ENCODE data around the gene SLC24A4.

The SLC24A4 gene

DNA sequence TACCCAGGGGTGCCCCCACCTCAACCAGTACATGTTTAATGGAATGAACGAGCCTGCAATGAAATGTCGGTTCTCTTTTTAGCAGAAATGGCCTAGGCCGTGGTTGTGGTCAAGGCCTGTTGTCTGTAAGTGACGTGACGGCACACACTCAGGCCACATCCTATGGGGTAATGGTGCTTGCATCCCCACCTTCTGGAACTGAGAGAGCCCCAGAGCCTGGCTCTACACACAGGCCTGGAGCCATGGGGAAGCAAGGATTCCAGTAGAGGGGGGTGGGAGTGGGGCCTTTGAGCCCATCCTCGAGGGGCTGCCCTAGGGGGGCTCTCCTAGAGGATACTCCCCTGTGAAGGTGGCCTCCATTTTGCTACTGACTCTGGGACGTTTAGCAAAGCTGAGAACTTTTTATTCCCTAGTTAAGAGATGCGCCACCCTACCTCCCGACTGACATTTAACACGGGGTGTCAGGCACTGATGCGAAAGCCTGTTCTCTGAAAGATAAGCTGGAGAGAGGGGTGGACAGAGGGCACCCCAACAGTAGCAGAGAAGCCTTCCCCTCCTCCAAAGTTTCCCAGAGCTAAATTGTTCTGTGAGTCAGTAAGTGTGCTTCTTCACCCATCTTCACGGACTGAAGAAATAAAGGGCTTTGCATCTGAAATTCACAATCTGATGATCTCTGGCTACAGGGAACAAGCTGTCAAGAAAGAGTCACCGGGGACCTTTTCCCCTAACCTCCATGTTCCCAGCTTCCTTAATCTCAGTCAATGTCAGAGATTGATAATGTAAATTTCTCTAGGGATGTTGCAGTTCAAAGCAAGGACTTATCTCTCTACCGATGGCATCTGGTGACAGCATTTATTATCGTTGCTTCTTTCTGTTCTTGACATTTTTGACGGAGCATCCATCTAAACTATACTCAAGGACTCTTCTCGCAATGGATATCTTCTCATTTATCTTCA lies 197.4 kb downstream of the SLC24A4 start:
- TF ChIP-seq CTCF (IDR thresholded peaks at IDR 0.05) = no peak
- Histone ChIP-seq H3K4me3 (no peak overlapping the region), H3K27ac (no peak overlapping the region)
- no peak for DNase-seq (ENCODE audit: low spot score)

- TF ChIP-seq CTCF (IDR thresholded peaks at IDR 0.05) = no peak
- DNase-seq (ENCODE audit: low spot score) = no peak
- Histone ChIP-seq H3K4me3 (no peak overlapping the region), H3K27ac (no peak overlapping the region)
Observed at GRCh38 chr14:92521058-92521415, 198.1 kb downstream of the SLC24A4 start.

GRCh38 chr14:92523752-92524151 lies 200.8 kb downstream of the SLC24A4 start:
- Histone ChIP-seq H3K27ac (no peak overlapping the region), H3K4me3 (no peak overlapping the region)
- DNase-seq (ENCODE audit: low spot score) = no peak
- no peak for TF ChIP-seq CTCF (IDR thresholded peaks at IDR 0.05)

- Histone ChIP-seq H3K27ac (no peak overlapping the region), H3K4me3 (no peak overlapping the region)
- TF ChIP-seq CTCF (IDR thresholded peaks at IDR 0.05) = no peak
- DNase-seq (ENCODE audit: low spot score) = no peak
Observed at GRCh38 chr14:92524602-92525185, 201.7 kb downstream of the SLC24A4 start.

DNA sequence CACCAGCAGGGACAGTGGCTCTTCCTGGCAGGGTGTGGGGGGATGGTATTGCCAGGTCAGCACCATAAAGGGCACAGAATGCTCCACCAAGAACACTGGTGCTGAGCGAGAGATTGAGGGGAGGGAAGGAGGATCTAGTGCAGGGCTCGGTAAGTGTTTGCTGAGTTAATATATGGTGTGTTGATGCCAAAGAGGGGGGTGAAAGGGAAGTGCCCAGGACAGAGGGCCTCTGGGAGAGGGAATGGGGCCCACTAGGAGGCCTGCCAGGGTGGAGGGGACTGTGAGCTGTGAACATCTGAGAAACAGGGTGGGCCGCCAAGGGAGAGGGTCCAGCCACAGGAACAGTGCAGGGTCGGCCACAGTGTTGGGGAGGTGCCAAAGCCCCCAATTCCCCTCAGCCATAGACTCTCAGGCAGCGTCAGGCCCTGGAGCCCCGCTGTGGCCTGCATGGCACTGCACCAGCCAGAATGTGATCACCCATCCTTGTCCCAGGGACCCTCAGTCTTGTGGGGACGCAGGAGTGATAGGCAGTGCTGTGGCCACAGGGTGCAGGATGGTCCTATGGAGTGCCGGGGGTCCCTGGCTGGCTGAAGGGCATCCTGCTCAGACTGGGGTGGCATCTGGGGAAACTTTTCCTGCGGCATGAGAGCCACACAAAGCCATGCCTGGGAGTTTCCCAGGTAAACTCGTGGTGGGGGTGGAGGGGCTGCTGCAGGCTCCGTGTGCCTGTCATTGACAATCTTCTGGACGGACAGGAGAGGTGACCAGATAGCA lies 202.5 kb downstream of the SLC24A4 start:
- DNase-seq (ENCODE audit: low spot score) = no peak
- TF ChIP-seq CTCF (IDR thresholded peaks at IDR 0.05) = no peak
- Histone ChIP-seq H3K4me3 (no peak overlapping the region), H3K27ac (no peak overlapping the region)

DNA sequence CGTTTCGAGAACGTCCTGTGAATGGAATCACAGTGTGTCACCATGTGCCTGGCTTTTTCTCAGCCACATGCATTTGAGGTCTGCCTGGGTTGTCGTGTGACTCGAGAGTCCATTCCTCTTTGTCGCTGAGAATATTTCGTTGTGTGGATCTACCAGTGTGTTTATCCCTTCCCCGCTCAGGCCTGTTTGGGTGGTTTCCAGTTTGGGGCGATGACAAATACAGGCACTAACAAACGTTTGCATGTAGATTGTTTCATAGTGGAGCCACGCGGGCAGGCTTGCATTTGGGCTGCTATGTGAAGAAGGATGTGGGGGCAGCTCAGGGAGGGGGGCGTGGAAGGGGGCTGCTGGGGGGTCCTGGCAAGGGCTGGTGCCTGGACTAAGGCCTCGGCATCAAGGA lies 204.8 kb downstream of the SLC24A4 start:
- H3K4me3 ChIP-seq = no peak overlapping the region
- TF ChIP-seq CTCF (IDR thresholded peaks at IDR 0.05) = no peak
- H3K27ac ChIP-seq = no peak overlapping the region
- DNase-seq (ENCODE audit: low spot score) = no peak

All from coronary artery (tissue), 2 donors.